ENCODE measurements around the gene FBXW9. TPM values are rescaled to one million over a fixed set of nuclear protein-coding genes. Genes with fewer than 3 reads are reported as not detected.
A peak's percentile ranks its signal among the peaks of the same experiment; 100 is the strongest.

Gene FBXW9
- total and polyA plus RNA-seq, 2 of the 13 experiments (the other 11 are each of a cell fraction or from before 2014, with no cell fraction given), result 5.7 to 6.1 TPM

GRCh38 chr19:12722566-12723380 is 26.3 kb upstream of the FBXW9 start (continued):
- TF ChIP-seq, protein P1, sequence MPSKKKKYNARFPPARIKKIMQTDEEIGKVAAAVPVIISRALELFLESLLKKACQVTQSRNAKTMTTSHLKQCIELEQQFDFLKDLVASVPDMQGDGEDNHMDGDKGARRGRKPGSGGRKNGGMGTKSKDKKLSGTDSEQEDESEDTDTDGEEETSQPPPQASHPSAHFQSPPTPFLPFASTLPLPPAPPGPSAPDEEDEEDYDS (CRISPR knock-in tag; IDR thresholded peaks at IDR 0.05), result peak; percentile 54
- TF ChIP-seq XBP1 (CRISPR knock-in tag; IDR thresholded peaks at IDR 0.05) (no peak), MIXL1 (CRISPR knock-in tag; IDR thresholded peaks at IDR 0.05) (peak; percentile 61), ZFP82 (CRISPR knock-in tag; IDR thresholded peaks at IDR 0.05; ENCODE audit: borderline replicate concordance) (peak; percentile 32; the same call in 1 of the 2 replicates), MAX (IDR thresholded peaks at IDR 0.05) (peak; percentile 91), FOXO1 (CRISPR knock-in tag; IDR thresholded peaks at IDR 0.05) (peak; percentile 44; the same call in 1 of the 2 replicates), NR3C1 (CRISPR knock-in tag; IDR thresholded peaks at IDR 0.05) (no peak), ZNF225 (CRISPR knock-in tag; IDR thresholded peaks at IDR 0.05) (no peak), MXD1 (CRISPR knock-in tag; IDR thresholded peaks at IDR 0.05) (no peak), HOMEZ (CRISPR knock-in tag; IDR thresholded peaks at IDR 0.05; ENCODE audit: low read depth) (no peak), KAT8 (CRISPR knock-in tag; IDR thresholded peaks at IDR 0.05) (peak; percentile 92), SMAD3 (CRISPR knock-in tag; IDR thresholded peaks at IDR 0.05) (no peak), PHF8 (CRISPR knock-in tag; IDR thresholded peaks at IDR 0.05) (peak; percentile 57; the same call in 1 of the 2 replicates), ZNF781 (CRISPR knock-in tag; IDR thresholded peaks at IDR 0.05; ENCODE audit: borderline replicate concordance, not compliant biosample characterization) (peak; percentile 36), ZNF674 (CRISPR knock-in tag; IDR thresholded peaks at IDR 0.05; ENCODE audit: low read depth) (no peak), ZNF12 (CRISPR knock-in tag; IDR thresholded peaks at IDR 0.05) (no peak), ZNF496 (CRISPR knock-in tag; IDR thresholded peaks at IDR 0.05; ENCODE audit: insufficient replicate concordance) (no peak), ZSCAN22 (CRISPR knock-in tag; IDR thresholded peaks at IDR 0.05) (no peak), HCFC1 (IDR thresholded peaks at IDR 0.05; ENCODE audit: low read depth, low read length) (peak; percentile 65), FOXK1 (CRISPR knock-in tag; IDR thresholded peaks at IDR 0.05; ENCODE audit: borderline replicate concordance, low read depth) (peak; percentile 91; the same call in 1 of the 2 replicates)
- TF ChIP-seq, protein P2, sequence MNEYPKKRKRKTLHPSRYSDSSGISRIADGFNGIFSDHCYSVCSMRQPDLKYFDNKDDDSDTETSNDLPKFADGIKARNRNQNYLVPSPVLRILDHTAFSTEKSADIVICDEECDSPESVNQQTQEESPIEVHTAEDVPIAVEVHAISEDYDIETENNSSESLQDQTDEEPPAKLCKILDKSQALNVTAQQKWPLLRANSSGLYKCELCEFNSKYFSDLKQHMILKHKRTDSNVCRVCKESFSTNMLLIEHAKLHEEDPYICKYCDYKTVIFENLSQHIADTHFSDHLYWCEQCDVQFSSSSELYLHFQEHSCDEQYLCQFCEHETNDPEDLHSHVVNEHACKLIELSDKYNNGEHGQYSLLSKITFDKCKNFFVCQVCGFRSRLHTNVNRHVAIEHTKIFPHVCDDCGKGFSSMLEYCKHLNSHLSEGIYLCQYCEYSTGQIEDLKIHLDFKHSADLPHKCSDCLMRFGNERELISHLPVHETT (CRISPR knock-in tag; conservative IDR thresholded peaks at IDR 0.05), result 0 out of 2 replicates have a peak, but pooled peaks have one; percentile 19
- TF ChIP-seq, protein P3, sequence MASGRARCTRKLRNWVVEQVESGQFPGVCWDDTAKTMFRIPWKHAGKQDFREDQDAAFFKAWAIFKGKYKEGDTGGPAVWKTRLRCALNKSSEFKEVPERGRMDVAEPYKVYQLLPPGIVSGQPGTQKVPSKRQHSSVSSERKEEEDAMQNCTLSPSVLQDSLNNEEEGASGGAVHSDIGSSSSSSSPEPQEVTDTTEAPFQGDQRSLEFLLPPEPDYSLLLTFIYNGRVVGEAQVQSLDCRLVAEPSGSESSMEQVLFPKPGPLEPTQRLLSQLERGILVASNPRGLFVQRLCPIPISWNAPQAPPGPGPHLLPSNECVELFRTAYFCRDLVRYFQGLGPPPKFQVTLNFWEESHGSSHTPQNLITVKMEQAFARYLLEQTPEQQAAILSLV (CRISPR knock-in tag; IDR thresholded peaks at IDR 0.05; ENCODE audit: borderline replicate concordance), result 0 out of 2 replicates have a peak, but pooled peaks have one; percentile 39
- TF ChIP-seq, protein P4, sequence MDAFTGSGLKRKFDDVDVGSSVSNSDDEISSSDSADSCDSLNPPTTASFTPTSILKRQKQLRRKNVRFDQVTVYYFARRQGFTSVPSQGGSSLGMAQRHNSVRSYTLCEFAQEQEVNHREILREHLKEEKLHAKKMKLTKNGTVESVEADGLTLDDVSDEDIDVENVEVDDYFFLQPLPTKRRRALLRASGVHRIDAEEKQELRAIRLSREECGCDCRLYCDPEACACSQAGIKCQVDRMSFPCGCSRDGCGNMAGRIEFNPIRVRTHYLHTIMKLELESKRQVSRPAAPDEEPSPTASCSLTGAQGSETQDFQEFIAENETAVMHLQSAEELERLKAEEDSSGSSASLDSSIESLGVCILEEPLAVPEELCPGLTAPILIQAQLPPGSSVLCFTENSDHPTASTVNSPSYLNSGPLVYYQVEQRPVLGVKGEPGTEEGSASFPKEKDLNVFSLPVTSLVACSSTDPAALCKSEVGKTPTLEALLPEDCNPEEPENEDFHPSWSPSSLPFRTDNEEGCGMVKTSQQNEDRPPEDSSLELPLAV (CRISPR knock-in tag; conservative IDR thresholded peaks at IDR 0.05; ENCODE audit: low read depth), result no peak
